ES-I3 (cell line): ENCODE results near the gene LRPAP1.

ENCODE experiments used
- H3K36me3 ChIP-seq: 2 replicates; pipeline ENCODE4 v1.6.1; 2013; ENCODE audit warnings: mild to moderate bottlenecking, low read length, control low read depth, moderate library complexity; ENCODE audit not compliant: insufficient read depth
- H3K4me1 ChIP-seq: 2 replicates; pipeline ENCODE4 v1.6.1; 2013; ENCODE audit warnings: mild to moderate bottlenecking, control low read depth, low read length; ENCODE audit not compliant: insufficient read depth
- H3K9ac ChIP-seq: 2 replicates; pipeline ENCODE4 v1.6.1; 2013; ENCODE audit warnings: low read depth, mild to moderate bottlenecking, low read length, moderate library complexity
- H3K9me3 ChIP-seq: 2 replicates; pipeline ENCODE4 v1.6.1; 2013; ENCODE audit warnings: mild to moderate bottlenecking, low read length, moderate library complexity; ENCODE audit not compliant: control insufficient read depth, insufficient read depth

The LRPAP1 gene

DNA sequence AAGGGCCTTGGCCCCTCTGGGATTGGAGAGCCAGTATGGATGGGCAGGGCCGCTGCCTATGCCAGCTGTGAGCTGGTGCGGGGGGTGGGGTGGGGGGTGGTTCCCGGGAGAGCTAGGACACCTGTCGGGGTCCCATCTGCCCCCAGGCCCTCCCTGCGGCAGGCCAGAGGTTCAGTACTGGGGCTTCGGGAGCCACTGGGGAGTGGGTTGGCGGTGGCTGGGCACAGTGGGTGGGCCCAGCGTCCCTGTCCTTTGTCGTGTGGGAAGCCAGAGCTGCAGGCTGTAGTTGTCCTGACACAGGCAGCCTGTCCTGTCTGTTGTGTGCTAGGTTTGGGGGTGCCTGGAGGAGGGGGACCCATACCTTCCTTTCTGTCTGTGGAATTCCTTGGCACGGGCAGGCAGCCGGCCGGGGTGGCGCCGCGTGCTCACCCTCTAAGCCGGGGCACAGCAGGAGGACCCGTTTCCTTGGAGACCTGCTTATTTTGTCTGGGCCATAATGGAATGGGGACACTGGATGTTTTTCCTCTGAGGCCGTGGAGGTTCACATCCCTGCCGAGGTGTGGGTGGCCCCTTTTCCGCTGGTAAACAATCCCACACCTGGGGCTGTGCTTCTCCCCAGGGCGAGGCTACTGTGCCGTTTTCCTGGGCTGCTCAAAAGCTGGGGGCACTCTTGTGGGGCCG lies 54.3 kb downstream of the LRPAP1 start:
- Histone ChIP-seq H3K36me3 (no peaks in the 10 kb centered on the region), H3K9me3 (no peaks in the 10 kb centered on the region), H3K9ac (no peak overlapping the region), H3K4me1 (peaks cover 8% of the 10 kb centered on the region; the same call in 1 of the 2 replicates)

DNA sequence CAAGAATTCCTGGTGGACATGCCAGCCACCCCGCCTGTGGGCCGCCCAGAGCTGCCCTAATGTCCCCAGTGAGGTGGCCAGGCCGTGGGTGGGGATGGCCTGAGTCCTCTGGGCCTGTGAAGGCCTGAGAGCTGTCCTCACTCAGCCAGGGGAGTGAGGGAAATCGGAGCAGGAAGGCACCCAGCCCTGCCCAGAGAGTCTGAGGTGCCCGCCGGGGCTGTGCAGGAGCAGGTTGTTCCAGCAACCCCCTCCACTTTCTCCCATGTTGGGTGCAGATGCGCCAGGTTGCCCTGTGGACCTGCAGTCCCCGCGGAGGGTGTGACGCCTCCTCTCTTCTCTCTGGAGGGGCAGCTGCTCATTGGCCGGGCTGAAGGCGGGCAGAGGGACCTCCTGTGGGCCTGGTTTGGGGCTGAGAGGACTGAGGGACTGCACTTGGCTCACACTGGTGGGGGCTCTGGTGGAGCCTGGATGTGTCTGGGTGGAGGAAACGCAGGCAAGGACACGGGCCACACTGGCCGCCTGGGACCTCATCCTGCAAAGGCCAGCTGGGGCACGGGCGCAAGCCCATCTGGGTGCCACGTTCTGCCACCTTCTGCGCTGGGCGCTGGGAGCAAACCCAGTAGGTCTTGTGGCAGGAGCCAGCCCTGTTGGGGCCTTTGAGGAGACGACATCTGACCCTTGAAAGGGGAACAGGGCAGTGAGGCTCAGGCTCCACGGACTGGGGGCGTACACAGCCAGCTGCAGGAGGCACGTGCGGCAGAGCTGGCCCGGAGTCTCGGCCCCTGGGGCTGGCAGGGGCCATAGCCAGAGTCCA lies 55.1 kb downstream of the LRPAP1 start:
- Histone ChIP-seq H3K4me1 (peaks cover 8% of the 10 kb centered on the region; the same call in 1 of the 2 replicates), H3K36me3 (no peaks in the 10 kb centered on the region), H3K9ac (no peak overlapping the region), H3K9me3 (no peaks in the 10 kb centered on the region)

DNA sequence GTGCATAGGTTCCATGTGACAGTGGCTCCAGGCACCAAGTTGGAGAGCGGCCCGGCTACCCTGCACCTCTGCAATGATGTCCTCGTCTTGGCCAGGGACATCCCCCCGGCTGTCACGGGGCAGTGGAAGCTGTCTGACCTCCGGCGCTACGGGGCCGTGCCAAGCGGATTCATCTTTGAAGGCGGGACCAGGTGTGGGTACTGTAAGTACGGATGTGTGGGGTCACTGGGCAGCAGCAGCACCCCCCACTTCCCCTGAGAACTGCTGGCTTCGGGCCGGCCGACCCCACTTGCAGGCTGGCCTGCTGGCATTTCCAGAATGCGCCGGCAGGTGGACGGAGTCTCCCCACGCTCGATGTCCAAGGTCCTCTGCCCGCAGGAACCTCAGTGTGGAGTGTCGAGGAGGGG lies 55.9 kb downstream of the LRPAP1 start:
- no peak overlapping the region for H3K9ac ChIP-seq
- no peaks in the 10 kb centered on the region for H3K36me3 ChIP-seq
- peaks cover 5% of the 10 kb centered on the region; the same call in 1 of the 2 replicates for H3K4me1 ChIP-seq
- H3K9me3 ChIP-seq, result no peaks in the 10 kb centered on the region

DNA sequence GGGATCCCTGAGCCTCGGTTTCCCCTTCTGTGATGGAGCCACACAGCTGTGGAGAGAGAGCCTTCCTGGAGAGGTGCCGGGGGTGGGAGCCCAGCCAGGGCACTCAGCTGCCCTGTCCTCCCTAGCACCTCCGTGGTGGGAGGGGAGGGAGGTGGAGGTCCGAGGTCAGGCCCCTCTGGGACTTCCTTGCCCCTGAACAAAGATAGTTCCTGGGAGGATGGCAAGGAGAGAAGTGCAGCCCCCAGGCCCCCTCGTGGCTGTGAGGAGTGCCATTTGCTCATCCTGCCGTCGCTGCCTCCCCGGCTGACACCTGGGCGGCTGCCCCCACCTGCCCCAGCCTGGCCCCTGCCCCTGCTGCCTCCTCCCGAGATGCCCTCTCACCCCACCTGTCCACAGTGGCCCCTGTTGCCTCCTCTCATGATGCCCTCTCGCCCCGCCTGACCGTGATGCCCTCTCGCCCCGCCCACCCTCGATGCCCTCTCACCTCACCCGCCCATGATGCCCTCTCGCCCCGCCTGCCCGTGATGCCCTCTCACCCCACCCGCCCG lies 56.4 kb downstream of the LRPAP1 start:
- no peaks in the 10 kb centered on the region for H3K9me3 ChIP-seq
- no peaks in the 10 kb centered on the region for H3K36me3 ChIP-seq
- H3K4me1 ChIP-seq, result peaks cover 2% of the 10 kb centered on the region; the same call in 1 of the 2 replicates
- H3K9ac ChIP-seq, result no peak overlapping the region

DNA sequence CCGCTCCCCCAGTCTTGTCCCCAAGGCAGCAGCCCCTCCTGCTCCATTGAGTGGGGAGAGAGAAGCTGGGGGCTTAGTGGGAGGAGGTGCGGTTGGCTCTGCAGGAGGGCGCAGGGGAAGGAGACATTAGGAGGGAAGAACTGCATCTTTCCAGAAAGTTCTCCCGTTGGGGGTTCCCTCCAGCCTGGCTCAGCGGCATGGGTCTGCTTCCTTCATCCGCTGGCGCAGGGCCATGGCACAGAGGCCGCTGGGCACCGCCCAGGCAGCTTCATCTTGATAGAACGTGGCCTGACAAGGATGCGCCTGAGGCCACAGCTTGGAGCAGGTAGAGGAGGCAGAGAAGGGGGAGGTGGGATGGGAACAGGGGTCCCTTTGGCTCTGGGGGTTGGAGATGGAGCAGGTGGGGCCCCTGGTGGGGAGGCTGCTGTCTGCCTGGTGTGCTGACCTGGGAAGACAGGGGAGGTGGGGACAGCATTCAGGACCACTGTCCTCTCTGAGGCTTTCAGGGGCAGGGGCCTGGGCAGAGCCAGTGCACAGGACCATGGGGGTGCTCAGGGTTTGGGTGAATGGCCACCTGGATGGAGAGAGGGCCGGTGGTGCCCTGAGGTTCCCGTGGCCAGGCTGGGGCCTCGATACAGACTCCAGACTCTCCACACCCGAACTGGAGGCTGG lies 57.0 kb downstream of the LRPAP1 start:
- H3K36me3 ChIP-seq, result no peaks in the 10 kb centered on the region
- no peaks in the 10 kb centered on the region for H3K4me1 ChIP-seq
- no peaks in the 10 kb centered on the region for H3K9me3 ChIP-seq
- no peak overlapping the region for H3K9ac ChIP-seq

DNA sequence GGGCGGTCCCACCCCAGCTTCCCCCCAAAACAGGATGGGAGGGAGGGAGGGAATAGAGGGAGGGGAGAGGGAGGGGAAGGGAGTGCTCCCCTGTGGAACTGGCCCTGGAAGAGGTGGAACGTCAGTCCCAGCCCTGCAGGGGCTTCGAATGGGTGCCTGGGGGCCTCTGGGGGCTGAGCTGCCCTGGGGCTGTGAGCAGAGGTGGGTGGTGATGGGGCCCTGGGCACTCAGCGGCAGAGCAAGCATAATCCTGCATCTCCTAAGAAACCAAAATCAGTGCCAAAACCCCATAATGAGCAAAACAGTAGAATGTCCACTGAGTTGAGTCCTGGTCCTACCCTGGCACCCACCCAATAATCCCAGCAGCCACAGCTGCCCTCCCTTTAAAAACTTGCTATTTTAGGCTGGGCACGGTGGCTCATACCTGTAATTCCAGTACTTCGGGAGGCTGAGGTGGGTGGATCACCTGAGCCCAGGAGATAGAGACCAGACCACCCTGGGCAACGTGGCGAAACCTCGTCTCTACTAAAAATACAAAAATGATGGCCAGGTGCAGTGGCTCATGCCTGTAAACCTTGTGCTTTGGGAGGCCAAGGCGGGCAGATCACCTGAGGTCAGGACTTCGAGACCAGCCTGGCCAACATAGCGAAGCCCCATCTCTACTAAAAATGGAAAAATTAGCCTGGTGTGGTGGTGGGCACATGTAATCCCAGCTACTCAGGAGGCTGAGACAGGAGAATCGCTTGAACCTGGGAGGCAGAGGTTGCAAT lies 58.0 kb downstream of the LRPAP1 start:
- H3K4me1 ChIP-seq, result no peaks in the 10 kb centered on the region
- no peak overlapping the region for H3K9ac ChIP-seq
- no peaks in the 10 kb centered on the region for H3K9me3 ChIP-seq
- H3K36me3 ChIP-seq, result no peaks in the 10 kb centered on the region

DNA sequence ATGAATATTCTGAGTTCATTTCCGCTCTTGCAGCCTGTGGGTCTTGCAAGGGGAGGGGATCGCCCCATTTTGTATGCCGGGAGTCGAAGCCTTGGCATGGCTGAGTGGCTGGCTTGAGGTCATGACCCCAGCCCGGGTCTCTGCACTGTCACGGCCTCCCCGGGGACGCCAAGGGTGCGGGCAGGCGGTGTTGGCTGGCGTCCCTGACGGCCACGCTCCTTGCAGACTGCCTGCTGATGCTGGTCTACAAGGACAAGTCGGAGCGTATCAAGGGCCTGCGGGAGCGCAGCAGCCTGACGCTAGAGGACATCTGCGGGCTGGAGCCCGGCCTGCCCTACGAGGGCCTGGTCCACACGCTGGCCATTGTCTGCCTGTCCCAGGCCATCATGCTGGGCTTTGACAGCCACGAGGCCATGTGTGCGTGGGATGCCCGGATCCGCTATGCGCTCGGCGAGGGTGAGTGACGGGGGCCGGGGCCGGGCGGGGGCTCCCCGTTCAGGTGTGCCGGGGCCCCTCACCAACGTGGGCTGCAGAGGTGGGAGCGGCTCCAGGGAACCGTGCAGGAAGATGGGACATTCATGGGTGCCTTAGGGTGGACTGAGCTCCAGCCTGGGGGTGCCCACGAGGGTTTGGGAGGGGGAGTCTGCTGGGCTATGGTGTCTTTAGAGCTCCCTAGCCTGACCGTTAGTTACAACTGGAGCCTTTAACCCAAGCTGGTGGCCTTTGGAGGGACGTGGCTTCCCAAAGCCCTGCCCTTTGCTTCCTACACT lies 58.9 kb downstream of the LRPAP1 start:
- Histone ChIP-seq H3K36me3 (no peaks in the 10 kb centered on the region), H3K9me3 (no peaks in the 10 kb centered on the region), H3K9ac (no peak overlapping the region), H3K4me1 (no peaks in the 10 kb centered on the region)

DNA sequence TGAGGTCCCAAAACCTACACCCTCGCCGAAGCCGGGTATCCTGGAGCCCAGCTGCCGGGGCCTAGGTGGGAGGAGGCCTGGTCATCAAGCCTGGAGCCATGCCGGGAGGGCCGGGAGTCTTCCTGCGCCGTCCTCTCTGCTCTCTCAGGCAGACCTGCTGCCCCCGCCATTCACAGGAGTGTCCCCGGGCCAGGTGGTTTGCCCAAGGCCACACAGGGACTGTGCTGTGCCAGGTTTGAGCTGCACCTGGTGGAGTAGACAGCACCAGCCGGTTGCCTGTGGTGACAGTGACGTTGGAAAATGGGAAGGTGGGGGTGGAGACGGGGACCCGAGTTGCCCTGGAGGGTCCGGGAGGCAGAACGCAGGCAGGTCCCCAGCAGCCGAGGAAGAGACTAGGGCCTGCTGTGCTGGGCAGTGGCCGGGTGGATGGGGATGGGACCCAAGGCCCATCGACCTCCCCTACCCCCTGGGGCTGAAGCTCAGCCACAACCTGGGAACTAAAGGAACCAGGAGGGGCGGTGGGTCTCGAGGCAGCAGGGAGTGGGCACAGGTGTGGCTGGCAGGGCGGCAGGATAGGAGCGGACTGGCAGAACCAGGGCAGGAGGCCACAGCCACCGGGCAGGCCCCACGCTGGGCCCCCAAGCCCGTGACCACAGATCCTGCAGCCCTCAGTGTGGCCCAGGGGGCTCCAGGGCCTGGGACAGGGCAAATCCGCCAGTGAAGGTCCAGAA lies 59.6 kb downstream of the LRPAP1 start:
- Histone ChIP-seq H3K4me1 (no peaks in the 10 kb centered on the region), H3K9ac (no peak overlapping the region), H3K36me3 (no peaks in the 10 kb centered on the region), H3K9me3 (no peaks in the 10 kb centered on the region)

DNA sequence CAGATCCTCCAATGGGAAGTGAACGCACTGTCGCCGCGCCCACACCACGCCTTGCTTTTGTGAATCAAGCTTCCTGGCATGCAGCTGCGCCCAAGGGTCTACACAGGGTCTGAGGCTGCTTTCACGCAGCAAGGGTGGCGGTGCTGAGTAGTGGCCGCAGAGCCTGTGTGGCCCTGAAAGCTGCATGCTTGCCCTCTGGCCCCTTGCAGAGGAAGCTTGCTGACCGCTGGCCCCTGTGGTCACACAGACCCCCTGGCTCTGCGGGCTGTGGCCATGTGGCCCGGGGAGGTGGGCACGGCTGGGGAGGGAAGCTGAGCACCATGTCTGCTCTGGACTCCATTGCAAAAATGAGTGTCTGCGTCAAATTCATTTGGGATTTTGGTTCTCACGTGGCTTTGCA lies 60.3 kb downstream of the LRPAP1 start:
- Histone ChIP-seq H3K9me3 (no peaks in the 10 kb centered on the region), H3K36me3 (no peaks in the 10 kb centered on the region), H3K9ac (no peak overlapping the region), H3K4me1 (no peaks in the 10 kb centered on the region)

DNA sequence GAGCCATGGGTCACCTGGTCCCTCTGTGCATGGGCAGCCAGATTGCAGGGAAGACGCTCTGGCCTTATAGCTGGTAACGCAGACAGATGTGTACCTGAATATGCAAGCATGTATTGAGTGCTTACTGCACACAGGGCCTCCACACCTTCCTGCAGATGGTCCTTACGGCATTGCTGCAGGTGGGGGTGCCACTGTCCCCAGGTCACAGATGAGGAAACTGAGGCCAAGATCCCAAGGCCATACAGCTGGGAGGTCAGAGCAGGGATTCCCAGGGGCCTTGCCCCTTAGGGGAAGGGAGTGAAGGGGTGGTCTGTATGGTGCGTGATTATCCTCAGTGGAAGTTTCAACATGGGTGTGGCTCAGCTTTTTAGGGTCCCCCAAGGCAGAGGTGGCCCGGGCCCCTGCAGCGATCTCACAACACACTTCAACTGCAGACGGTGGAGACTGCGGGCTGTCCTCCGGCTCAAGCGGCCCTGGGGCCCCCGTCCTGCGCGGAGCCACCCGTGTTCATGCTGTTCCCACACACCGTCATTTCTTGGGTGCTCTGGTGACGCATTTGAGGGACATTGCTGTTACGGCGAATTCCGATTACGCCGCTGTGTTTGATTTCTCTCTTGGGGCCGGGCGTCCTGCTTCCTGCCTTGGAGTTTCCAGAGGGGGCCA lies 61.0 kb downstream of the LRPAP1 start:
- Histone ChIP-seq H3K36me3 (no peaks in the 10 kb centered on the region), H3K9me3 (no peaks in the 10 kb centered on the region), H3K9ac (no peak overlapping the region), H3K4me1 (no peaks in the 10 kb centered on the region)

DNA sequence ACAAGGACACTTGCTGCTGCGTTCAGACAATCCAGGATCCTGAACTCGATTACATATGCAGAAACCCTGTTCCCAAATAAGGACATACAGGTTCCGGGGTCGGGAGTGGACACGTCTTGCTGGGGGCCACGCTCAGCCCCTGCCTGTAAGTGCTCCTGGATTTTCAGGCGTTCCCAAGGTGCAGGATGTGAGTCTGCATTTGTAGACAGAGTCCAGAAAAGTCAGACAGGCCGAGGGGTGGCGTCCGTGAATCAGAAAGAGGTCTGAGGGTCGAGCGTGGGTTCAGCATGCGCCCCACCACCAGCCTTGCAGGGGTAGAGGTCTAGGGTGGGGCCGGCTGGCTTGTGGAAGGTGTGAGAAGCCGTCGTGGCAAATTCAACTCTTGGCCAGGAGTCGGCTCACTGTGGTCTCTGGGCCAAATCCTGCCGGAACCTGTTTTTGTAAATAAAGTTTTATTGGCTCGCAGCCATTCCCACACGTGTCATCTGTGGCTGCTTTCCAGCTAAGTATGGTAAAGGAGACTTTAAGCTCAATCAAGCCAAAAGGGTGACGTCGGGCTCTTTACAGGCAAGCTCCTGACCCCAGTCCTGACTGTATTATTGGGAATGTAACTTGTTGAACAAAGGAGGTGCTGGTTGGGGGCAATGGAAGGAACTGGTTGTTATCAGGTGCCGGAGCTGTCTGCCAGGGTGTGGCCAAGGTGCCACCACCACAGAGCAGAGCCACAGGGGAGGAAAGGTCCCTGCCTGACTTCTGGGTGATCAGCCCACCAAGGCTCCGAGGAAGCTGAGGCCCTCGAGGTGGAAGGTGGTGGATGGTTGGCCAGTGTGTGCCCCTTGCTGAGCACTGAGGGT lies 61.8 kb downstream of the LRPAP1 start:
- Histone ChIP-seq H3K9ac (no peak overlapping the region), H3K4me1 (no peaks in the 10 kb centered on the region), H3K36me3 (no peaks in the 10 kb centered on the region), H3K9me3 (no peaks in the 10 kb centered on the region)
